ENCODE results near the gene USP22. TPM values are rescaled to one million over a fixed set of nuclear protein-coding genes. Genes with fewer than 3 reads are reported as not detected.

The USP22 gene
- total RNA-seq, 1 experiment from 2014 or later: 210 TPM

GRCh38 chr17:21015564-21015963 is 27.2 kb downstream of the USP22 start:
- H3K9me2 ChIP-seq (ENCODE audit: insufficient read depth): no peaks in the 10 kb centered on the region
- no peak overlapping the region for H3K9ac ChIP-seq (ENCODE audit: low read length)
- TF ChIP-seq ZNF274 (IDR thresholded peaks at IDR 0.05; ENCODE audit: low read depth, low read length) (no peak), YY1 (IDR thresholded peaks at IDR 0.05; ENCODE audit: extremely low read depth, insufficient replicate concordance, low read depth, low read length) (no peak), SIN3A (IDR thresholded peaks at IDR 0.05; ENCODE audit: low read depth) (no peak)
- TF ChIP-seq, protein P1, sequence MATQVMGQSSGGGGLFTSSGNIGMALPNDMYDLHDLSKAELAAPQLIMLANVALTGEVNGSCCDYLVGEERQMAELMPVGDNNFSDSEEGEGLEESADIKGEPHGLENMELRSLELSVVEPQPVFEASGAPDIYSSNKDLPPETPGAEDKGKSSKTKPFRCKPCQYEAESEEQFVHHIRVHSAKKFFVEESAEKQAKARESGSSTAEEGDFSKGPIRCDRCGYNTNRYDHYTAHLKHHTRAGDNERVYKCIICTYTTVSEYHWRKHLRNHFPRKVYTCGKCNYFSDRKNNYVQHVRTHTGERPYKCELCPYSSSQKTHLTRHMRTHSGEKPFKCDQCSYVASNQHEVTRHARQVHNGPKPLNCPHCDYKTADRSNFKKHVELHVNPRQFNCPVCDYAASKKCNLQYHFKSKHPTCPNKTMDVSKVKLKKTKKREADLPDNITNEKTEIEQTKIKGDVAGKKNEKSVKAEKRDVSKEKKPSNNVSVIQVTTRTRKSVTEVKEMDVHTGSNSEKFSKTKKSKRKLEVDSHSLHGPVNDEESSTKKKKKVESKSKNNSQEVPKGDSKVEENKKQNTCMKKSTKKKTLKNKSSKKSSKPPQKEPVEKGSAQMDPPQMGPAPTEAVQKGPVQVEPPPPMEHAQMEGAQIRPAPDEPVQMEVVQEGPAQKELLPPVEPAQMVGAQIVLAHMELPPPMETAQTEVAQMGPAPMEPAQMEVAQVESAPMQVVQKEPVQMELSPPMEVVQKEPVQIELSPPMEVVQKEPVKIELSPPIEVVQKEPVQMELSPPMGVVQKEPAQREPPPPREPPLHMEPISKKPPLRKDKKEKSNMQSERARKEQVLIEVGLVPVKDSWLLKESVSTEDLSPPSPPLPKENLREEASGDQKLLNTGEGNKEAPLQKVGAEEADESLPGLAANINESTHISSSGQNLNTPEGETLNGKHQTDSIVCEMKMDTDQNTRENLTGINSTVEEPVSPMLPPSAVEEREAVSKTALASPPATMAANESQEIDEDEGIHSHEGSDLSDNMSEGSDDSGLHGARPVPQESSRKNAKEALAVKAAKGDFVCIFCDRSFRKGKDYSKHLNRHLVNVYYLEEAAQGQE (IDR thresholded peaks at IDR 0.05; ENCODE audit: low read depth): no peak
- TF ChIP-seq, protein P2, sequence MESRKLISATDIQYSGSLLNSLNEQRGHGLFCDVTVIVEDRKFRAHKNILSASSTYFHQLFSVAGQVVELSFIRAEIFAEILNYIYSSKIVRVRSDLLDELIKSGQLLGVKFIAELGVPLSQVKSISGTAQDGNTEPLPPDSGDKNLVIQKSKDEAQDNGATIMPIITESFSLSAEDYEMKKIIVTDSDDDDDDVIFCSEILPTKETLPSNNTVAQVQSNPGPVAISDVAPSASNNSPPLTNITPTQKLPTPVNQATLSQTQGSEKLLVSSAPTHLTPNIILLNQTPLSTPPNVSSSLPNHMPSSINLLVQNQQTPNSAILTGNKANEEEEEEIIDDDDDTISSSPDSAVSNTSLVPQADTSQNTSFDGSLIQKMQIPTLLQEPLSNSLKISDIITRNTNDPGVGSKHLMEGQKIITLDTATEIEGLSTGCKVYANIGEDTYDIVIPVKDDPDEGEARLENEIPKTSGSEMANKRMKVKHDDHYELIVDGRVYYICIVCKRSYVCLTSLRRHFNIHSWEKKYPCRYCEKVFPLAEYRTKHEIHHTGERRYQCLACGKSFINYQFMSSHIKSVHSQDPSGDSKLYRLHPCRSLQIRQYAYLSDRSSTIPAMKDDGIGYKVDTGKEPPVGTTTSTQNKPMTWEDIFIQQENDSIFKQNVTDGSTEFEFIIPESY (IDR thresholded peaks at IDR 0.05; ENCODE audit: extremely low read depth, insufficient replicate concordance, low read length): no peak
- H3K9me3 ChIP-seq (ENCODE audit: control insufficient read depth in 1 of 2, insufficient read depth in 1 of 2, low read depth in 1 of 2, low read length in 2 of 2): no peaks in the 10 kb centered on the region
- no TSS peak for BruUV-seq (replicated peaks)
- ChIA-PET CTCF (no interaction called here), POLR2A (no interaction called here), RAD21 (ENCODE audit: low non-redundant PET in 1 of 2, low total read pairs in 2 of 2, uncharacterized antibody in 2 of 2, unreplicated experiment in 2 of 2) (no interaction called here)
- no peak overlapping the region for H3K4me3 ChIP-seq (replicated peaks in 1 of 2; ENCODE audit: low read depth in 1 of 2, low read length in 2 of 2)
- H3K36me3 ChIP-seq (ENCODE audit: control insufficient read depth in 1 of 2, insufficient read depth in 2 of 2, low read length in 2 of 2): peaks cover 87 to 92% of the 10 kb centered on the region in 2 experiments
- ATAC-seq (no peak), DNase-seq (ENCODE audit: low read depth, low spot score) (no peak)
- H2AFZ ChIP-seq (ENCODE audit: low read depth, low read length, poor library complexity, severe bottlenecking): no peak overlapping the region
- no peak overlapping the region for H3K27ac ChIP-seq (ENCODE audit: low read depth, low read length)
- peaks cover 98% of the 10 kb centered on the region for H3K79me2 ChIP-seq (ENCODE audit: insufficient read depth, low read length)
- intact Hi-C loops (cut with micrococcal nuclease): no loop called here
- H3K4me1 ChIP-seq (ENCODE audit: control insufficient read depth in 1 of 2, insufficient read depth in 2 of 2, low read length in 2 of 2): no peaks in the 10 kb centered on the region
- no peak overlapping the region for H3K4me2 ChIP-seq (ENCODE audit: low read length)
- H4K20me1 ChIP-seq (ENCODE audit: insufficient read depth): peaks cover 33% of the 10 kb centered on the region; the same call in 1 of the 2 replicates
- H3K27me3 ChIP-seq (ENCODE audit: insufficient read depth, low read length): no peaks in the 10 kb centered on the region
